NCI-H2107 (cell line): ENCODE results near the gene KDF1.

Source experiments
- DNase-seq: peaks from one replicate; lab custom pipeline; 2025; lab: John Stamatoyannopoulos, UW

The KDF1 gene

GRCh38 chr1:26959722-26960624, at the start of gene KDF1:
Gene KDF1, minus strand, starts transcription at chr1:26960468. Its CDS starts 8,088 bp downstream, at chr1:26952380.
- DNase-seq = peak; percentile 85

DNA sequence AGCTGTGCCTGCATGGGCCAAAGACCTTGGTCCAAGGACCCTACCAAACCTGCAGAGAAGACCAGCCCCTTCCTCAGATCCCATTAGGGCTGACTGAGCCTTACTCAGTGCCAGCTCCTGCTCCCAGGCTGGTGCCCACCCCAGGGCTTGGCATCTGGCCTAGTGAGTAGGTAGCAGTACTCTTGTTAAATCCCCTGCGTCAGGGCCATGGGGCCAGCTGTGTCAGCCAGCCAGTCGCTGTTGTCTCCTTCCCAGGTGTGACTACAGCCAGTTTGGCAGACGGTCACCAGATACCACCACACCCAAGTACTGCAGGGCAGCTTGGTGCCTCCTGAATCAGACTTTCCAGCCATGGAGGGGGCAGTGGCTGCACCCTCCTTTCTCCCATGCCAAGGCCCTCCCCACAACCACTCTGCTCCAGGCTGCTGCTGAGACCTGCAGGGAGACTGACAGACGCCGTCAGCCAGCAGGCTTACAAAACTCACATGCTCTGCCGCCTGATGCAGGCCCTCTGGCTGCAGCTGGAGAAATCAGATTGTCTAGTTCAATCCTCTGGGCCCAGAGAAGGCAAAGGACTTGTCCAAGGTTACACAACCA, 49.4 kb upstream of the KDF1 start:
- no peak for DNase-seq

- DNase-seq = no peak
Measured at GRCh38 chr1:27007909-27008582, 47.8 kb upstream of the KDF1 start.

DNA sequence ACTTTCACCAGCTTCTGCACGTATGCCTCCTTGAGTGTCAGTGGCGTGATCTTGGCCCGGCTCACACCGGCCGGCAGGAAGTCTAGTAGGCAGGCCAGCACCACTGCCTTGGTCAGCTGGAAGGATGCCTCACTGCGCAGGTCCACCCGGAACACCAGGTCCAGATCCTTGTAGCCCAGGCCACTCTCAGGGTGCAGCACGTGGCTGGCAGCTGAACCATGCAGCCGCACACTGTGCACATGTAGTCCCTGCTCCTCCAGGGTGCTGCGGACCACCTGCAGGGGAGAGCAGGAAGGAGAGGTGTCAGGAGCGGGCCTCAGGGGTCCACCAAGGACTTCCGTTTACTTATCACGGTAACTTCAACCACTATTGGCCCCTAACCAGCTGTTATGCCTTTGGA, 46.4 kb upstream of the KDF1 start:
- no peak for DNase-seq

DNA sequence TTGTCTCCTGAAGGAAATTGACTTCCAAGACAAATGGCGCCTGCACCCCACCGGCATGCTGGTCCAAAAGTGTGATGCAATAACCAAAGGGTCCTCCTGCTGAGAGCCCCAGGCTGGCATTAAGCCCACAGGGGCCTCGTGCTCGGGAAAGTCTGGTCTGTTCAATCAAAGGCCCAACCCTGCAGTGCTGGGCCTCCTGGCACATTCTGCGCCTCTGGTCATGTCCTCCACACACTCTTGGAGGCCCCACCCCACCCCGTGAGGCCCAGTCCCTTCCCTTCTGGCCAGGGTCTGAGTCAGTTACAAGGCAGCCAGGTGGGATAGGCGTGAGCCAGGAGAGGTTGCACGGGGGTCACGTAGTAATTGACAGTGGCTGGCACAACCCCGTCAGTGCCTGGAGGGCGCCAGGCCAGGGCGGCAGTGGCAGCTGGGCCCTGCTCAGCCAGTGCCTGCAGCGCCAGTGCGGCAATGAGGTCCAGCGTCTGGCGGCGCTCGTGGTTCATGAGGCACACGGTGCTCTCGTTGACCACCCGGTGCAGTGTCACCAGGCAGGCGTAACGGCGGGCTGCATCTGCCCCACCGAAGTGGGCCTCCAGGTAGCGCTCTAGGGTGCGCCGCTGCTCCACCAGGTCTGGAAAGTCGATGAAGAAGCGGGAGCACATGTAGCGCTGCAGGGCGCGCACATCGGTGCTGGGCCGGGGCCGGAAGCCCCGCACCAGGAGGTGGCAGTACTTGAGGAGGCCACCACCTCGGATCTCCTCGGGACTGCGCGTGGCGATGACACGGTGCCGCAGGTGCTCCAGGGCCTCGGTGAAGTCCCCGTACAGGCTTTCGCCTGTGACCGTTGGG, 45.6 kb upstream of the KDF1 start:
- no peak for DNase-seq

GRCh38 chr1:27005166-27005530, 44.9 kb upstream of the KDF1 start:
- no peak for DNase-seq

DNA sequence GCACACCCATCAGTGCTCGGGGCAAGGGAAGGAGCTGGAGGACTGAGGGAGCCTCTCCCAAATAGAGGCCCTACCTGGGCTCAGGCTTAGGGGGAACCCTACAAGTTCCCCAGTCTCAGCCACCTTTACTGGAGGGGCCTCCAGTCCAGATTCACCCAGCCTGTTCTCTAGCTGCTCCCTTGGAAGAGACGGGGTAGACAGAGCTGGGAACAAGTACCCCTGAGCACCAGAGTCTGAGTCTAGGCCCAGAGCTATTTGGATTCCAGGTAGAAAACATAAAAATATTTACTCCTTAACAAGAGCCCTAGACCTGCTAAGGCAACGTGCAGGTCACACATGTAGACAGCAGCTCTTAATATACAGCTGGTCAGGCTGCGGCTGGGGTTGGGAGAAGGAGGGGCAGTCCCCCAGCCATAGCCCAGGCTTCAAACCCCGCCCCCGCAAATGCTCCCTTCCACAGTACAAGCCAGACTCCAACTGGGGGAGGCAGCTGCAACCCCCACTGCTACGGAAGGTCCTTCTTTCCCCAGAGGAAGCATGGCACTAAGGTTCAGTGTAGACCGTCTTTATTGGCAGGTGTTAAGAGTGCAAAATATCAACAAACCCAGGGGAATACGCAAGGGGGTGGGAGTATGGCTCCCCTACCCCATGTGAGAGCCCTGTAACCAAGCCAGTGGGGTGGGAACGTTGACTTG, 44.4 kb upstream of the KDF1 start:
- no peak for DNase-seq

DNA sequence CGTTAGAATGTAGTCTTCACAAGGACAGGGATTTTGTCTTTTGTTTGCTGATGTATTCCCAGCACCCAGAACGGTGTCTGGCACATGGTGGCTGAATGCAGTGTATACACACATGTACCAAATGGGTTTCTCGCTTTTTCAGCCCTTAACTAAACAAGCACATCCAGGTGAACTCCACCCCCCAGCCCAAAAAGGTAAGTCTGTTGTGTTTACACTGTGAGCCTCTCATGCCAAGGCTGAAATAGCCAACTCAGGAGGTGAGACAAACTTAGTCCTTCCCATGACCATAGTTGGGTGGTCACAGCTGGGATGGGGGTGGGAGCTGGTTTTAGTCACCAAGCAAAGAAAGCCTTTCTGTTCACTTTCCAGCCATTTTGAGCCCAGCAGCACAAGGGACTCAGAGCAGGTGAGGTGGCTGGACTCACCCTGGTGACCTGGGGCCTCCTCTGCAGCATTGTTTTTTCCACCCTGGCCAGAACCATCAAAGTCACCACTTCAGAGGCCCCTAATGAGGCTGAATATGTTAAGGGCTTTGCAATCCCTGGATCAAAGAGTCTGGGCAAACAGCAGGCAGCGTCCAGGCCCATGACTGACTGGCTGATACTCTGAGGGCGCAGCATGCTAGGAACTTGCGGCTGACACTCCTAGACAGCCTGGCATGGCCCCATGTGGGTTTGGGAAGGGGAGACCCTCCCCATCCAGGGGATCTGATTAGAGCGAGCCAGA, 43.6 kb upstream of the KDF1 start:
- DNase-seq = no peak

DNA sequence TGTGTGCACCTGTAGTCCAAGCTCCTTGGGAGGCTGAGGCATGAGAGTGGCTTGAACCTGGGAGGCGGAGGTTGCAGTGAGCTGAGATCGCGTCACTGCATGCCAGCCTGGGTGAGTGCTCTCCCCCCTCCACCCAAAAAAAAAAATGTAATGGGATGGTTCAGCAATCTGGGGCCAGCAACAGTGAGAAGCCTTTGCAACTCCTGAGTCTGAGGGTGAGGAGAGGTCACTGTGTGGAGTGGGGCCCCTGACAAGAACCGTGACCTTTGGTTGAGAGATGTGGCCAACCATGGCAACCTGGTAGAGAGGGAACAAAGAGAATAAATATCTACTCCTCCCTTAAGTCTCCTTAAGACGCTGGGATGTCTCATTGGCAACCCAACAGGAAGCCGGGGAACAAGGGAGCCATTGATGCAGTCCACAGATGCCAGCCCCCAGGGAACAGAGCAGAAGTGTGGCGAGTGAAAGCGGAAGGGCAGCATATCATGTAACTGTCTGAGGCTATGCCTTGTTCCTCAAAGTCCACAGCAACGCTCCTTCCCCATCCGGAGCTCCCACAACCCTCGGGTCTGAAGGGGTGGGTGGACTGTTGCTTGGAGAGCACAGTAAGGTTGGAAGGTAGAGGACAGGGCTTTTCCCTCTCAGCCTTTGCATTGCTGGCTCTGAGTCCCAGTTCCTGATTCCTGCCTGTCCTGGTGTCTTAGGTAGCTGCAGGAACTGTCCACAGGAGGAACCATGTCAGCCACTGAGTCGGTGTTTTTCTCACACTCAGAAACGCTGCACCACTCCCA, 41.5 kb upstream of the KDF1 start:
- DNase-seq = no peak

- DNase-seq = no peak
Measured at GRCh38 chr1:27000817-27001460, 40.7 kb upstream of the KDF1 start.

GRCh38 chr1:27000090-27000816, 40.0 kb upstream of the KDF1 start:
- no peak for DNase-seq

DNA sequence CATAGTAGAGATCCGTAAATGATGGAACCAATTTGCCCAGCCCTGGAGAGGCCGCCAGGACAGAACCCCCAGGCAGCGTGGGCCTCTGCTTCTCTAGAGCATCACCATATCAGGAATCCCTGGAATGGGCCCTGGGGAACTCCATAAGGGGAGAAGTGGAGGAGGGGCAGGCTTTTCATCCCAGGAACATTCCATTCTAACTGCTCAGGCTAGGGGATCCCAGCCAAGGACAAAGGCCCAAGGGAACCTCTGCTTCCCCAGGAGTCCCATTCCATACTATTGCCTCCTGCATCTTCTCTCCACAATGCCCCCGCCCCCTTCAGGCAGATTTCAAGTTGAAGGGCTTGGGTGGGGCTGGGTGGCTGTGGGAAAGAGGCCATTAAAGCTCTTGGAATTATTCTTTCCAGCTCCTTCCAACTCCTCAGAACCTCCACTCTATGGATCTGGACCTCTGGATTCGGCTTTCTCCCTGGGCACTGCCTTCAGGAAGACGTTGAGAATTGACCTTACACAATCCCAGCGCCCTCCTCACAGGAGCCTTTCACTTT, 39.2 kb upstream of the KDF1 start:
- DNase-seq = no peak

- no peak for DNase-seq
Measured at GRCh38 chr1:26998429-26999300, 38.4 kb upstream of the KDF1 start.

DNA sequence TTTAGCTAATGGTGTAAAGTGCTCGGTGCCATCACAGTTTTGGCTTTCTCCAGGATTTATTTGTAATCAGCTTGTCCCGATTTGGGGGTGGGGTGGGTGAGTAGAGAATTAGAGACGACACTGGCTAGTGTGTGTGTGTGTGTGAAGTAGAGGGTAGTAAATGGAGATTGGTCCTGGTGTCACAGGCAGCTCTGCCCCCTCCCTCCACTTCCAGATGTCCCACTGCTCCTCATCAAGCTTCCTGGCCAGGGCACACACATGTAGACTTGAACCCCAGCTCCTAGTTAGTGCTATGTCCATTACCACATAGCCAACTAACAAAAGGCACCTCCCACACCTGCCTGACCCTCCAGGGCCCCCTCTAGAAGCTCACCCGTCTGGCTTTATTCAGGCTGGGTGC, 36.4 kb upstream of the KDF1 start:
- DNase-seq = no peak

DNA sequence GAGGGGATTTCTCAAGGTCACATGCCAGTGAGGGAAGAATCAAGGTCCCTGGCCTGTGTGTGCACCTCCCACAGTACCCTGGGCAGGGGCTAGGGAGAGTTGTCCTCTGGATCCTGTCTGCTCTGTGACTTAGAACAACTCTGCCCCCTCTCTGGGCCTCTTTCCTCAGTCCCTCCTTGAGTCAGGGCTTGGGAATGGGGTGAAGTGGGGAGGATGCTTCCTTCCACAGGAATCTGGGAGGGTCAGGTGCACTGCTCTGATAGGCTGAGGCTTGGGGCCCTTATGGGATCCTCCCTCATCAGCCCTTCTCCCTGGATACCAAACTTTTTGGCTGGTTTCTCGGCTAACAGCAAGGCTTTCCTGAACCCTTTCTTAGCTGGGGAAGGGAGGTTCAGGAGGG, 35.8 kb upstream of the KDF1 start:
- no peak for DNase-seq

- peak; percentile 48 for DNase-seq
Measured at GRCh38 chr1:26994787-26995517, 34.7 kb upstream of the KDF1 start.
